DOHH2 (cell line): ENCODE results near the gene CLPSL1.

Source experiments
- H3F3A ChIP-seq: fragments of 200-600 bp; sonication (generic), shearing (Covaris generic); 2 replicates; pipeline ENCODE4 v1.6.0; 2016; ENCODE audit warnings: antibody characterized with exemption, mild to moderate bottlenecking; ENCODE audit not compliant: control insufficient read depth, insufficient read depth
- H3K27ac ChIP-seq: fragments of 200-600 bp; sonication (generic); 2 replicates; pipeline ENCODE4 v1.5.1; 2014; ENCODE audit warnings: low read depth, mild to moderate bottlenecking, low read length, moderate library complexity
- H3K27me3 ChIP-seq: fragments of 200-600 bp; sonication (generic); 2 replicates; pipeline ENCODE4 v1.6.1; 2014; ENCODE audit warnings: mild to moderate bottlenecking, low read length, mixed read lengths; ENCODE audit not compliant: control insufficient read depth
- H3K36me3 ChIP-seq: fragments of 200-600 bp; sonication (generic); 2 replicates; pipeline ENCODE4 v1.6.1; 2014; ENCODE audit warnings: mild to moderate bottlenecking, low read length, moderate library complexity, mixed read lengths; ENCODE audit not compliant: control insufficient read depth
- H3K4me1 ChIP-seq: fragments of 200-600 bp; sonication (generic); 2 replicates; pipeline ENCODE4 v1.6.1; 2014; ENCODE audit warnings: mild to moderate bottlenecking, low read length, mixed read lengths; ENCODE audit not compliant: control insufficient read depth
- H3K4me2 ChIP-seq: fragments of 200-600 bp; sonication (generic); 2 replicates; pipeline ENCODE4 v1.6.0; 2014; ENCODE audit warnings: mild to moderate bottlenecking, low read length, moderate library complexity
- H3K4me3 ChIP-seq: fragments of 200-600 bp; sonication (generic); 2 replicates; pipeline ENCODE4 v1.5.1; 2014; ENCODE audit warnings: mild to moderate bottlenecking, low read length, mixed read lengths
- H3K79me2 ChIP-seq: fragments of 200-600 bp; sonication (generic); 2 replicates; pipeline ENCODE4 v1.6.1; 2014; ENCODE audit warnings: mild to moderate bottlenecking, low read length, mixed read lengths; ENCODE audit not compliant: control insufficient read depth
- H3K9me2 ChIP-seq: fragments of 200-600 bp; sonication (generic); replicated peaks from 2 replicates; pipeline ENCODE4 v1.6.1; 2014; ENCODE audit warnings: mild to moderate bottlenecking, low read length, mixed read lengths; ENCODE audit not compliant: control insufficient read depth
- H3K9me3 ChIP-seq: fragments of 200-600 bp; sonication (generic); 2 replicates; pipeline ENCODE4 v1.6.1; 2014; ENCODE audit warnings: antibody characterized with exemption, low read length, mixed read lengths; ENCODE audit not compliant: control insufficient read depth, insufficient read depth
- H4K20me1 ChIP-seq: fragments of 200-600 bp; sonication (generic); 2 replicates; pipeline ENCODE4 v1.6.0; 2014; ENCODE audit warnings: low read depth, mild to moderate bottlenecking, antibody characterized with exemption, low read length, moderate library complexity; ENCODE audit not compliant: control insufficient read depth, insufficient read depth
- EZH2phosphoT487 ChIP-seq: fragments of 200-600 bp; sonication (generic); IDR thresholded peaks from 2 replicates; pipeline ENCODE4 v1.6.1; 2017; ENCODE audit warnings: borderline replicate concordance, mild to moderate bottlenecking, antibody characterized with exemption, low read length, moderate library complexity, mixed read lengths
- TF ChIP-seq, protein P1 (sequence below): fragments of 200-600 bp; sonication (generic); IDR thresholded peaks from one replicate; pipeline ENCODE4 v1.5.1; 2014; ENCODE audit warnings: antibody characterized with exemption, mild to moderate bottlenecking, low read depth, low read length; ENCODE audit not compliant: poor library complexity, severe bottlenecking

Gene CLPSL1

DNA sequence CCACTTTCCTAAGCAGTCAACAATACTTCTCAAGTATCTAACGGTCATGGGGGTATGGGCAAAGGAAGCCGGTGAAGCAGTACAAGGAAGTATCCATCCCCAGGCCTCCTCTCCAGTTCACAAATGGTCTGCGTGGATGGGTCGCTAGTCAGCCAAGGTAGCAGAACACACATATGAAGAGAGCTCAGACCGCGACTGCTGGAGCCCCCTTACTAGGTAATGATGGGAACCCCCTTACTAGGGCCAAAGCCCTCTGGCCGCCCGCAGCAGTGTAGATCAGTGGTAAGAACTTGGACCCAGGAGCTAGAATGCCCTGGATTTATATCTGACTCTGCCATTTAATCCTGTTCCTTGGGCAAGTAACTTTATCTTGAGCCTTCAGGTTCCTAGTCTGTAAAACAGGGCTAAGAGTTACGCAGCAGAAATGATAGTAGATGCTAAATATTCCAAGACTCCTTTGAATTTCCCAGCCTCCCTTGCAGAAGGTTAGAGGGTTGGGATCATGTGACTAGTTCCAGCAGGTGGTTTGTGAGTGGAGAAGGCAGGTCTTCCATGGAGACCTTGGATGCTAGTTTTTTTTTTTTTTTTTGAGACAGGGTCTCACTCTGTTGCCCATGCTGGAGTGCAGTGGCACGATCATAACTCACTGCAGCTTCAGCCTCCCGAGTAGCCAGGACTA lies 6.6 kb upstream of the CLPSL1 start:
- Histone ChIP-seq H3K79me2 (no peaks in the 10 kb centered on the region), H3F3A (no peaks in the 10 kb centered on the region), H3K9me3 (no peaks in the 10 kb centered on the region), H3K9me2 (no peaks in the 10 kb centered on the region), H3K4me1 (peaks cover 9% of the 10 kb centered on the region), H3K36me3 (no peaks in the 10 kb centered on the region), H3K4me3 (no peak overlapping the region), H3K27me3 (peaks cover 19% of the 10 kb centered on the region), H3K27ac (no peak overlapping the region), H4K20me1 (no peaks in the 10 kb centered on the region), H3K4me2 (no peak overlapping the region)
- TF ChIP-seq, protein P1, sequence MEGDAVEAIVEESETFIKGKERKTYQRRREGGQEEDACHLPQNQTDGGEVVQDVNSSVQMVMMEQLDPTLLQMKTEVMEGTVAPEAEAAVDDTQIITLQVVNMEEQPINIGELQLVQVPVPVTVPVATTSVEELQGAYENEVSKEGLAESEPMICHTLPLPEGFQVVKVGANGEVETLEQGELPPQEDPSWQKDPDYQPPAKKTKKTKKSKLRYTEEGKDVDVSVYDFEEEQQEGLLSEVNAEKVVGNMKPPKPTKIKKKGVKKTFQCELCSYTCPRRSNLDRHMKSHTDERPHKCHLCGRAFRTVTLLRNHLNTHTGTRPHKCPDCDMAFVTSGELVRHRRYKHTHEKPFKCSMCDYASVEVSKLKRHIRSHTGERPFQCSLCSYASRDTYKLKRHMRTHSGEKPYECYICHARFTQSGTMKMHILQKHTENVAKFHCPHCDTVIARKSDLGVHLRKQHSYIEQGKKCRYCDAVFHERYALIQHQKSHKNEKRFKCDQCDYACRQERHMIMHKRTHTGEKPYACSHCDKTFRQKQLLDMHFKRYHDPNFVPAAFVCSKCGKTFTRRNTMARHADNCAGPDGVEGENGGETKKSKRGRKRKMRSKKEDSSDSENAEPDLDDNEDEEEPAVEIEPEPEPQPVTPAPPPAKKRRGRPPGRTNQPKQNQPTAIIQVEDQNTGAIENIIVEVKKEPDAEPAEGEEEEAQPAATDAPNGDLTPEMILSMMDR: no peak
- TF ChIP-seq EZH2phosphoT487: no peak

DNA sequence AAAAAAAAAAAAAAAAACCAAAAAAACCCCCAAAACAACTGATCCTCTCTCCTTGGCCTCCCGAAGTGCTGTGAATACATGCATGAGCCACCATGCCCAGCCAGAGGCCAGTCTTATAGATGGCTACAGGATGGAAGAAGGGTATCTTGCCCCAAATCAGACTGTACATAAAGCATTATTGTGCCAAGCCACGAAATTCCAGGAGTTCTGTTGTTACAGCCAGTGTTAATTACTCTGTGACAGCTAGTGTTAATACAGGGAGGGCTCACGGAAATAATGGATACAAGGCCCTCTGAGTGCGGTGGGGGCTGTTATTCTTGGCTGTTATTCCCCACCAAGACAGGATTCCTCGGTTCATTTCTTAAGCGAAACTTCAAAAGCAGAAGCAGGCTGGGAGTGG lies 5.8 kb upstream of the CLPSL1 start:
- Histone ChIP-seq H3K4me3 (no peak overlapping the region), H3K4me1 (peaks cover 9% of the 10 kb centered on the region), H3K9me3 (no peaks in the 10 kb centered on the region), H3K4me2 (no peak overlapping the region), H3K79me2 (no peaks in the 10 kb centered on the region), H3F3A (no peaks in the 10 kb centered on the region), H3K36me3 (no peaks in the 10 kb centered on the region), H3K9me2 (no peaks in the 10 kb centered on the region), H3K27ac (no peak overlapping the region), H3K27me3 (peaks cover 19% of the 10 kb centered on the region), H4K20me1 (no peaks in the 10 kb centered on the region)
- TF ChIP-seq, protein P1: no peak

DNA sequence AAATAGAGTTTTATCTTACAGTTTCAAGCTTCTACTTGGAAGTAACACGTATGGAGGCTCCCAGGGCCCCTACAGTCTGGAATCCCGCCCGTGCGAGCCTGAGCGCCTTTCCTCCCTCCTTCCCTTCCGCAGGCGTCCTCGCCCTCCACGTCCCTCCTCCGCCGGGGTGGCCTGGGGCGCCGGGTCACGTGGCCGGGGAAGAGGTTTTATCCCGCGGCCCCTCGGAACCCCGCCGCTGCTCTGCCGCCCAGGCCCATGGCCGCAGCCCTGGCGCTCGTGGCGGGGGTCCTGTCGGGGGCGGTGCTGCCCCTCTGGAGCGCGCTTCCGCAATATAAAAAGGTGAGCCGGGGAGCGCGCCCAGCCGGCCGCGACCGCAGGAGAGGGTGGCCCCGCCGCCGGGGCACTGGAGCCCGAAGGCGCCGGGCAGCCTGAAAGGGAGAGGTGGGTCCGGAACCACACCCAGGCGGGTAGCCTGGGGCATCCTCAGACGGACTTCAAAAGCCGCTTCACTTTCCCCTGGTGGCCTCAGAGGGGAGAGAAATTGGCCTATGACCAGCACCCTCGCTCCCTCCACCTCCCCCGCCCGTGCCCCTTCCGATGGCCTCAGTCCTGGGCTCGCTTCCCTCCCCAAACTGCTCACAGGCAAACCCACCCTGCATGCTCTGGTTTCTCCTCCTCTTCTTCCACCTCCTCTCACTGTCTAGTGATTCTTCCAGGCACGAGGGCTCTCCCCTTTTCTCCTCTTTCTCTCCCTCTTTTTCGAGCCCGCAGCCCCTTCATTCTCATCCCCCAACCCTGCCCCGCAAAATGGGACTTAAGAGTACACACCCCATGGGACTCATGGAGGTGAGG lies 4.2 kb upstream of the CLPSL1 start, which contains the start of gene CLPSL2:
CLPSL2 (plus strand) TSS at position 235 of the 852 bp plus-strand sequence; CDS start at position 256, 21 bp downstream.
- Histone ChIP-seq H3K4me2 (peak within 1 kb of the TSS; percentile 48), H3K27ac (no peak within 1 kb of the TSS), H3F3A (no peaks in the 10 kb centered on the region), H3K4me3 (peak within 1 kb of the TSS; percentile 27), H3K36me3 (no peaks in the 10 kb centered on the region), H3K4me1 (0 out of 2 replicates have a peak, but pooled peaks cover 4% of the 10 kb centered on the region), H3K9me2 (no peaks in the 10 kb centered on the region), H3K27me3 (peaks cover 19% of the 10 kb centered on the region), H3K9me3 (no peaks in the 10 kb centered on the region), H3K79me2 (no peaks in the 10 kb centered on the region), H4K20me1 (no peaks in the 10 kb centered on the region)
- TF ChIP-seq, protein P1: no peak
- peak; percentile 47; the same call in 1 of the 2 replicates for TF ChIP-seq EZH2phosphoT487
